HG03469 (cell line): ENCODE results near the gene CNTNAP2.
"Not testable (repeated sequence)": the region's sequence is repeated elsewhere in the genome, so short reads cannot be mapped to it uniquely, and the experiment has no call there.

ENCODE experiments used
- ATAC-seq: cut with Tn5 transposase; IDR thresholded peaks from one replicate; pipeline ENCODE4 v1.9.1; 2021; ENCODE audit warnings: mild to moderate bottlenecking, moderate library complexity, moderate number of reproducible peaks; ENCODE audit not compliant: unreplicated experiment

CNTNAP2 gene

GRCh38 chr7:147664541-147664940, 1547.9 kb downstream of the CNTNAP2 start:
- no peak for ATAC-seq

- no peak for ATAC-seq
Measured at GRCh38 chr7:147670759-147671158, 1554.2 kb downstream of the CNTNAP2 start.

GRCh38 chr7:147674705-147675104, 1558.1 kb downstream of the CNTNAP2 start:
- ATAC-seq, result no peak

- ATAC-seq, result no peak
Measured at GRCh38 chr7:147678943-147679342, 1562.3 kb downstream of the CNTNAP2 start.

GRCh38 chr7:147681530-147681929, 1564.9 kb downstream of the CNTNAP2 start:
- no peak for ATAC-seq

GRCh38 chr7:147700702-147701101, 1584.1 kb downstream of the CNTNAP2 start:
- ATAC-seq, result no peak

GRCh38 chr7:147707926-147708325, 1591.3 kb downstream of the CNTNAP2 start:
- no peak for ATAC-seq

GRCh38 chr7:147708871-147709270, 1592.3 kb downstream of the CNTNAP2 start:
- no peak for ATAC-seq

- ATAC-seq, result no peak
Measured at GRCh38 chr7:147711447-147711846, 1594.8 kb downstream of the CNTNAP2 start.

GRCh38 chr7:147721962-147722830, 1605.6 kb downstream of the CNTNAP2 start:
- no peak for ATAC-seq

GRCh38 chr7:147723536-147723935, 1606.9 kb downstream of the CNTNAP2 start:
- ATAC-seq, result no peak

- no peak for ATAC-seq
Measured at GRCh38 chr7:147731311-147731710, 1614.7 kb downstream of the CNTNAP2 start.

- ATAC-seq, result not testable (repeated sequence)
Measured at GRCh38 chr7:147737559-147738214, 1621.1 kb downstream of the CNTNAP2 start.

- no peak for ATAC-seq
Measured at GRCh38 chr7:147742301-147742700, 1625.7 kb downstream of the CNTNAP2 start.

GRCh38 chr7:147756300-147756699, 1639.7 kb downstream of the CNTNAP2 start:
- no peak for ATAC-seq

GRCh38 chr7:147759327-147759943, 1642.8 kb downstream of the CNTNAP2 start:
- ATAC-seq, result no peak

GRCh38 chr7:147765301-147765700, 1648.7 kb downstream of the CNTNAP2 start:
- no peak for ATAC-seq

- no peak for ATAC-seq
Measured at GRCh38 chr7:147771344-147771743, 1654.7 kb downstream of the CNTNAP2 start.

- ATAC-seq, result no peak
Measured at GRCh38 chr7:147774461-147774860, 1657.9 kb downstream of the CNTNAP2 start.

GRCh38 chr7:147775516-147776284, 1659.1 kb downstream of the CNTNAP2 start:
- no peak for ATAC-seq

- no peak for ATAC-seq
Measured at GRCh38 chr7:147777309-147777708, 1660.7 kb downstream of the CNTNAP2 start.
